COLO829 (cell line): ENCODE measurements around the gene ST3GAL4.

Experiments used
- DNase-seq: peaks from one replicate; pipeline ENCODE4 v3.0.0; 2012; ENCODE audit warnings: low spot score

The ST3GAL4 gene

GRCh38 chr11:126408901-126409619 lies 53.6 kb downstream of the ST3GAL4 start:
- DNase-seq = no peak

GRCh38 chr11:126409620-126409985 lies 54.1 kb downstream of the ST3GAL4 start:
- DNase-seq = no peak

DNA sequence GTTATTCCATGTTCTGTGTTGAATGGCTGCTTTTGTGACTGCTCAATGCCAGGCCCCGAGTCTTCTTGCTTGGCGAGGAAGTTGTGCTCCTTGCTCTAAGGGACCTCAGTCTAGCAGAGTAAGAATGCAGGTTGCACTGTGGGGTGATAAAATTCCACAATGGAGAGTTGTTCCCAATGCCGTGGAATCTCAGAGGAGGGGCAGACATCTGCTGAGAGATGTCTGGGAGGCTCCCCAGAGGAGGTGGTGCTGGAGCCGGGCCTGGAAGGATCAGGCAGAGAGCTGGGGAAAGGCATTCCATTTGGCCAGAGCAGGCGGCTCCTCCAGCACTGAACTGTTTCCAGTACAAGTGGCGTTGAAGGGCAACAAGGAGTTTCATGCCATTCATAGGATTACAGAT lies 55.2 kb downstream of the ST3GAL4 start:
- DNase-seq = peak; percentile 87

- no peak for DNase-seq
Observed at GRCh38 chr11:126411971-126412381, 56.5 kb downstream of the ST3GAL4 start.

- DNase-seq = no peak
Observed at GRCh38 chr11:126413426-126413825, 57.9 kb downstream of the ST3GAL4 start.

DNA sequence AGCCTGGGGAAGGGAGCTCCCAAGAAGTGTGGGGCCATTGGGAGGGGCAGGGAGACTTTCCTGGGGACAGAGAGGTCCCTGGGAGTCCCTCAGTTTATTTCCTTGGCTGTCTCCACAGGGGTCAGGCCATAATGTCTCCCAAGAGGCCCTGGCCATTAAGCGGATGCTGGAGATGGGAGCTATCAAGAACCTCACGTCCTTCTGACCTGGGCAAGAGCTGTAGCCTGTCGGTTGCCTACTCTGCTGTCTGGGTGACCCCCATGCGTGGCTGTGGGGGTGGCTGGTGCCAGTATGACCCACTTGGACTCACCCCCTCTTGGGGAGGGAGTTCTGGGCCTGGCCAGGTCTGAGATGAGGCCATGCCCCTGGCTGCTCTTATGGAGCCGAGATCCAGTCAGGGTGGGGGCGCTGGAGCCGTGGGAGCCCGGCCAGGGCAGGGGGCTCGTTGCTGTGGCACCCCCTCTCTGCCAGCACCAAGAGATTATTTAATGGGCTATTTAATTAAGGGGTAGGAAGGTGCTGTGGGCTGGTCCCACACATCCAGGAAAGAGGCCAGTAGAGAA lies 58.4 kb downstream of the ST3GAL4 start:
- no peak for DNase-seq

- no peak for DNase-seq
Observed at GRCh38 chr11:126414615-126415014, 59.1 kb downstream of the ST3GAL4 start.

DNA sequence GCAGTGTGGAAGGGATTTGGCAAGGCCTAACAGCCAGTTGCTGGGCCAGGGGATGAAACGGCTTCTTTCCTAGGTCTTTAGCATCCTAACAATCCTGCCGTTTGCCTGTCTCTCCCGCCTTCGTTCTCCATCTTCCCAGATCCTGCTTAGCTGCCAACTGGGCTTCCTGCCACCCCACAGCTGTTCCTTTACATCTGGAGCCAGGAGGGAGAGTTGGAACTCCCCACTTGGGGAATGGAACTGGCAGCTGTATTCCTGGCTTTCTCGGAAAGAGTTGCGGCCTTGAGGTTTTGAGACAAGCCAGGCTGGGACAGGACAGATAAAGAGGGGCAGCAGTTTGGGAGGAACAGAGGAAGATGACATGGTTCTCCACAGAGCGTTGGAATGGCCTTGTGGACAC lies 59.6 kb downstream of the ST3GAL4 start:
- no peak for DNase-seq

- no peak for DNase-seq
Observed at GRCh38 chr11:126415669-126416420, 60.4 kb downstream of the ST3GAL4 start.

DNA sequence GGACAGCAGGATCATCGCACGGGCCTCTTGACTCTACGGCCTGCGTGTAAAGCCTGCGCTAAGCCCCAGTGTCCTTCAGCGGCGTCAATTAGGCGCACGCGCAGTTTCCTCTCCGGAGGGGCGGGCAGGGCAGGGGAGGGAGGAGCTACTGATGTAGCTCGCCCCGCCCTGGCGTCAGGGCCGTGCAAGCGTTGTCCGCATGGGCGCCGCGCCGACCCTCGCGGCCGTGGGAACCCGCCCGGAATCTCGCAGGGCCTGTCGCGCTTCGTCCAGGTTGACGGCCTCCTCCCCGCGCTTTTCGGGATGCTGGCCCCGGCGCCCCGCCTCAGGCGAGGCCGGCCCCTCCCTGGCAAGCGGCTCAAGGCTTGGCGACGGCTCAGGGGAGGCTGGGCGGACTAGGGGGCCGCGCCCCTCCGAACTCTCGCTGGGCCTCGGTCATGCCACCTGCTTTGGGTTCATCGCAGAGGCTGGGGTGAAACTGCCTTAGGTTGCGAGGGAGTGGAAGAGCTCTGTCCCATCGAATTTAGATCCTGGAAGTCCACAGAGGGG lies 61.1 kb downstream of the ST3GAL4 start:
- no peak for DNase-seq

- no peak for DNase-seq
Observed at GRCh38 chr11:126417091-126417862, 61.8 kb downstream of the ST3GAL4 start.

- no peak for DNase-seq
Observed at GRCh38 chr11:126418887-126419286, 63.4 kb downstream of the ST3GAL4 start.

DNA sequence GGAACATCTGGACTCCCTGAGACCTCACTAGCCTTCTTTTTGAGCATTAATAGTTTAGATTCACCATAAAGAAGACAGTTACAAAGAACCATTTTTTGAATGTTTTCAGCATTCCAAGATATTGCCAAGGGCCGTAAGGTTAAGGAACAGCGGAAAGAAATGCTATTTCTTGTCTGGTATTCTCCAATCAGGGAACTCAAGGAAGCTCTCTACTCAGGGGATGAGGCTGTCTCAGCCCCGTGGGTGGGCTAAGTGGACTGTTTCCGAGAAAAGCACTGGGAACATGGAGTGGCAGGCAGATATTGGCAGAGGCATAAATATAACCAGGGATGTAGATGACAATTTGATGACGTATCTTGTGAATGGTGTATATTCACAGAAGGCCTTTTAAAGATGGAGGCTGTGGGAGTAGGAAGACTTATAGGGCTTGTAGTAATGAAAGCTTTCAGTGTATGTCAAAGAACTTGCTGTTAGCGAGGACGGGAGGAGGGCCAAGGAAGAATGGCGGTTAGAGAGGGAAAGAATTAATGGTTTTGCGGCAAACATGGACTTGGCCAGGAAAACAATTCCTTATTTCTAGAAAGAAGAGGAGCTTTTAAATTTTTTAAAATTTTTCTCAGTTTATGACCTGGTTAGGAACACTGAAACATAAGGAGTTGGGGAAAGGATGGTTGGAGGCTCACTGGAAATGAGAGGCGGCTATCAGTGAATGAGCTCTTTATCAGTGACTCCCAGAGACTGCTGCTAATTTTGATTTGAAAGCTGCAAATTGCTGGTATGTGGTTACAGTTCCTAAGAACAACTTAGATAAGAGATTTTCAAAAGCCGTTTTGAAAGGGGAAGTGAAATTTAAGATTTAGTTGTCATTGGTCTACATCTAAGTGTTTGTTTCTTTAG lies 64.6 kb downstream of the ST3GAL4 start:
- peak; percentile 97 for DNase-seq

DNA sequence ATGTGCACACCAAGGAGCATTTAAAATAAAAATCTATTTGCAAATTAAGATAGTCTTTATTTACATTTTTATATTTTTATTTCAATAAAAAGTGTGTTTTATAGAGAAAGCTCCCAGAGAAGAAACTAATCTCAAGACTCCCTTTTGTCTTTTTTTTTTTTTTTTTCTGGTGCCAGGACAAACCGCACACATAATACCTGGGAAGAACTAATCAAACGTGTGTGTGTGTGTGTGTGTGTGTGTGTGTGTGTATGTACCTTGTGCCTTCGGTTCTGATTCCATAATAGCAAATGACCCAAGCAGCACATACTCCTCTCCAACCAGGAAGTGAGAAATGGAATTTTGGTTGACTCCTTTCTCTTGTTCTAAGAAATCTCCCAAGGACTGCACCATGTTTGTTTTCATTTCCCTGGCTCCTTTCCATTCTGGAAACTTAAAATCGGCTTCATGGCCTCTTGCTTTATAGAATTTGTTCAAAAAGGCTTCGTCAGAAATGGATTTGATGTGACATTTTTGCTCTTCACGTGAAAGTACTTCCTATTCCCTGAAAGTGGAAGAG lies 65.3 kb downstream of the ST3GAL4 start:
- DNase-seq = no peak

- peak; percentile 89 for DNase-seq
Observed at GRCh38 chr11:126421271-126421671, 65.8 kb downstream of the ST3GAL4 start.

DNA sequence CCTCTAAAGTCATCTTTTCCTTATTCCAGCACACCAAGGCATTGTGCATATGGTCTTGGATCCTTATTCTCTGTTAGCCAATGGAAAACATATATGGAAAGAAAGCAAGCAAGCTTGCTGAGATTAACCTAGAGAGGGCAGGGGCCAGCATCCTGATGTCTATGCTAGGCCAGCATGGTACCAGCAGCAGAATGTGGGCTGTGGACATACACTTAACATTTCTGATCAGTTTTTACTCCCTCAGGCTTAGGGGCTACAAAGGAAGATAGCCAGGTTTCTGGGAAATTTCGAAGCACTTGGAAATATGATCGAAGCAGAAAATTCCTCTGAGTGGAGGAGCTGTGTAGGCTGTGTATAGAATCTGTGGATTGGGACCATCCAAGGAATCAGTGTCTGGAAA lies 67.0 kb downstream of the ST3GAL4 start:
- no peak for DNase-seq

DNA sequence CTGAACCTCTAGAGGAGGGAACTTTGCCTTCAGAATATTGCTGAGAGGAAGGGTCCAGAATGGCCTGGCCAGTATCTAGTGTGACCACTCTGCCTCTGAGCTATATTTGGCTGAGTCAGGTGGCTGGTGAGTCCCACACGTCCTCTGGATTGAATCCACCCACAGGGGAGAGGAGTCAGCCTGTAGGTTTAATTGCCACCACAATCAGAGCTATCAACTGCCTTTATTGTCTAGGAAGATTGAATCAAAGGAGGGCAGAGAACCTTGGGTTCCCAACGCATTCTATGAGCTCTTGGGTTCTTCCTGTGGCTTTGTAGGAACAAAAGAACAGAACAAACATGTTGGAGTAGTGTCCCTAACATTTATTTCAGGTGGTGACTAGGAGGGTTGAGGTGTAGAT lies 67.7 kb downstream of the ST3GAL4 start:
- peak; percentile 42 for DNase-seq

DNA sequence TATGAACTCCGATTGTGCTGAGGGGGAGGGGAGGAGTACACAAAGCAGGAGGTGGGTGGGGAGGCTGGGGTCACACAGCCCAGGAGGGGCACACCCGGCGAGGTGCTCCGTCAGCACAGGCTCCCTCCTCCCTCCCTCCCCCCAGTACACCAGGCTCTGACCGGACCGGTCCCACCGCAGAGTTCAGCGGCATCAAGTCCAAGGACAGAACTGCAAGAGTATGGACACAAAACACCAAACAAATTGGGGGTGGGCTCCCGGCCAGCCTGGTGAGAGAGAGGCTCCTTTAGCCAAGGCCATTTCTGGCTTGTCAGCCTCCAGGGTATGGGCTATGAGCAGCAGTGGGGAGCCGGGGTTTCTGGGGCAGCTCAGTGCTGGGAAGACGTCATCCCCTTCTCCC lies 68.3 kb downstream of the ST3GAL4 start:
- DNase-seq = no peak

DNA sequence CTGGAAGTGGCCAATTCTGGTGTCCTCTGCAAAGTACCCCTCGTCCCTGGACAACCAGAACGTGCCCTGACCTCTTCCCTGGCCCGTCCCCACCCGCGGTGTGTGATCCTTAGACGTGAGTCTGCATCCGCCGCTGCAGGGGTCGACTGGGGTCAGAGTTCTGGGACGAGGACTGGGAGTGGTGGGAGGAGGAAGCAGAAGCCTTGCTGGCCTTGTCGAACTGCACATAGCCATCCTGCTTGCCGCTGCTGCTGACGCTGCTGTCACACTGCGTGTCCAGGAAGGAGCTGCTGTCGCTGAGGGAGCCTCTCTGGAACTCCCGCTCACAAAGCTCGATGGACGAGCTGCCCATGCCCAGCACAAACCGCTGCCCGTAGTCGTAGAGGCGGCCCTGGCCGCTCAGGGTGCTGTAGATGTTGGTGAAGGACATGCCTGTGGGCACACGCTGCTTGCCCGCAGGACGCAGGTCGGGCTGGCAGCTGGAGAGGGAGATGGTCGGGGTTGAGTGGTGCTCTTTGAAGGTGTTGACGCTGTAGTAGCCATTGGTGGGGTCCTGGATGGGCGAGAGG lies 69.1 kb downstream of the ST3GAL4 start:
- DNase-seq = no peak

GRCh38 chr11:126426106-126426505 lies 70.6 kb downstream of the ST3GAL4 start:
- DNase-seq = no peak
